NCI-H748 treated with DMSO at 0.1 percent for 48 hours (cell line): Measurements from ENCODE around the gene CNIH2.

Experiments
- DNase-seq: peaks from one replicate; lab custom pipeline; 2025; lab: John Stamatoyannopoulos, UW

CNIH2 gene

GRCh38 chr11:66331542-66332370, 53.8 kb downstream of the CNIH2 start:
- DNase-seq, result no peak

DNA sequence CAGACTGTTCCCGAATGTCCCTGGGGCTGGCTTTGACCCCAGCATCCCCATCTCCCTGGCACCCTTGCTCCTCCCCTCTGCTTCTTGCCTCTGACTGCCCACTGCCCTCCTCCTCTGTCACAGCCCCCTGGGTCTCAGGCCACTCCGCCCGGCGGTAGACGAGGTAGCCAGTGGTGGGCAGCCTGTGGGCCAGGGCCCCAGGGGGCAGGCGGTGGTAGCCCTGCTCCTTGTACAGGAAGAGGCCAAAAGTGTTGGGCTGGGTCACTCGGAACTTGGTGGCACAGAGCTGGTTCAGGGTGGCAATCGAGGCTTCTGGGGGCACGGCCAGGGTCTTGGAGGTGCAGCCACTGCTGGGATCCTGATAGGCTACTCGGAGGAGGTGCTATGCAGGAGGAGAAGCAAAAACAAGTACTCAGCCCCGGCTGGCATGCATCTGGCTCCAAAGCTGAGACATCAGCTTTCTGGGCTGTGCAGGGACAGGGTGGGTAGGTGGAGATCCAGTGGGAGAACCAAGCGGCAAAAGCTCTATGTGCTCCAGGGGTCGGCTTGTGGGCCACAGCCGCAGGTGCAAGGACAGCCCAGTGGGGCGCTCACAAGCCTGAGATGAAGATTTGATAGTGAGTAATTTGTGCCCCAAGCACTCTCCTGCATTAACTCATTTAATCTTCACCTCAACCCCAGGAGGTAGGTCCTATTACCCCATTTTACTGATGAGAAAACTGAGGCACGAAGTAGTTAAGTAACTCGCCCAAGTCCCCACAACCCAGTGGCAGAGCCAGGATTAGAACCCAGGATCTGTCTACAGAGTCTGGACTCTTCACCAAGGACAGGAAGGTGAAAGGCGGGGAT, 54.6 kb downstream of the CNIH2 start:
- DNase-seq, result no peak

- DNase-seq, result no peak
Observed at GRCh38 chr11:66333220-66333877, 55.4 kb downstream of the CNIH2 start.
